Kidney (tissue), 14 donors: Measurements from ENCODE around the gene RAD51B. TPM values are rescaled to one million over a fixed set of nuclear protein-coding genes. Genes with fewer than 3 reads are reported as not detected.

Experiments used
- DNase-seq, 5 donors: peaks; one replicate each; pipeline ENCODE4 v3.0.0-alpha.2; 2013 to 2020
- FAIRE-seq: peaks from 2 replicates; lab custom pipeline; 2012; peaks lifted over from hg19 to GRCh38; lab: Jason Lieb, UNC
- H3K27ac ChIP-seq, 2 donors: one replicate each; pipeline ENCODE4 v1.7.0; 2013; ENCODE audit warnings: low read depth in 2 of 2, low read length in 2 of 2, inconsistent platforms in 1 of 2
- H3K27me3 ChIP-seq: one replicate; pipeline ENCODE4 v1.7.1; 2013; ENCODE audit warnings: low read length, inconsistent platforms; ENCODE audit not compliant: control insufficient read depth, insufficient read depth
- H3K36me3 ChIP-seq, 3 donors: one replicate each; pipeline versions ENCODE4 v1.7.0 to v1.7.1; 2013; ENCODE audit warnings: low read length in 3 of 3, control low read depth in 1 of 3, inconsistent platforms in 1 of 3; ENCODE audit not compliant: insufficient read depth in 3 of 3, control insufficient read depth in 2 of 3
- H3K4me1 ChIP-seq, 3 donors: one replicate each; pipeline versions ENCODE4 v1.7.0 to v1.7.1; 2013; ENCODE audit warnings: low read length in 3 of 3, inconsistent platforms in 1 of 3, low read depth in 1 of 3; ENCODE audit not compliant: control insufficient read depth in 2 of 3, insufficient read depth in 2 of 3
- H3K4me3 ChIP-seq, 3 donors: one replicate each; pipeline versions ENCODE4 v1.7.0 to v1.8.1; 2013; ENCODE audit warnings: low read length in 3 of 3, control low read depth in 1 of 3, inconsistent platforms in 1 of 3
- H3K9ac ChIP-seq, 3 donors: one replicate each; pipeline versions ENCODE4 v1.7.0 to v1.7.1; 2013; ENCODE audit warnings: low read length in 3 of 3, control low read depth in 1 of 3, inconsistent platforms in 1 of 3
- H3K9me3 ChIP-seq, 3 donors: one replicate each; pipeline versions ENCODE4 v1.7.0 to v1.7.1; 2013; ENCODE audit warnings: low read length in 3 of 3, control low read depth in 1 of 3, inconsistent platforms in 1 of 3; ENCODE audit not compliant: control insufficient read depth in 2 of 3, insufficient read depth in 1 of 3
- intact Hi-C: fragments of 100-400 bp; cut with DNase I; formaldehyde crosslinking; loops from one replicate; pipeline ENCODE4 v1.11.1; 2022
- polyA plus RNA-seq: library from polyadenylated mRNA; stranded (reverse); fragments of 350-450 nt; fragmentation: Illumina TruSeq; extraction: RNeasy Lipid Tissue Mini Kit (QIAGEN cat#74804); gene quantifications from one replicate; pipeline ENCODE4 v1.2.3, GENCODE V29; 2014; ENCODE audit warnings: low read depth, low replicate concordance; ENCODE audit not compliant: insufficient read depth
- total RNA-seq: library from RNA; stranded (reverse); fragmentation: NEBNext Ultra II Directional; extraction: Animal tissue kit (Norgen Biotek cat#: 25700); gene quantifications from one replicate; pipeline ENCODE4 v1.2.1, GENCODE V29; 2021
- TF ChIP-seq, protein P1 (sequence below): IDR thresholded peaks from 3 replicates; pipeline ENCODE4 v1.5.1; 2012; ENCODE audit warnings: mild to moderate bottlenecking, moderate library complexity, borderline replicate concordance; ENCODE audit not compliant: insufficient read depth; ENCODE audit errors: extremely low read depth
- donor health status: control.
- donor health status: control.
- donor health status: control.
- donor health status: control.
- donor health status: control.
- donor health status: DM: yes; HTN: yes; CAD: no.
- donor health status: Normal renal cell carcinoma (clear cell type).

The RAD51B gene
- total and polyA plus RNA-seq, 2 donors from 2014 or later, result 6.9 to 18.0 TPM

DNA sequence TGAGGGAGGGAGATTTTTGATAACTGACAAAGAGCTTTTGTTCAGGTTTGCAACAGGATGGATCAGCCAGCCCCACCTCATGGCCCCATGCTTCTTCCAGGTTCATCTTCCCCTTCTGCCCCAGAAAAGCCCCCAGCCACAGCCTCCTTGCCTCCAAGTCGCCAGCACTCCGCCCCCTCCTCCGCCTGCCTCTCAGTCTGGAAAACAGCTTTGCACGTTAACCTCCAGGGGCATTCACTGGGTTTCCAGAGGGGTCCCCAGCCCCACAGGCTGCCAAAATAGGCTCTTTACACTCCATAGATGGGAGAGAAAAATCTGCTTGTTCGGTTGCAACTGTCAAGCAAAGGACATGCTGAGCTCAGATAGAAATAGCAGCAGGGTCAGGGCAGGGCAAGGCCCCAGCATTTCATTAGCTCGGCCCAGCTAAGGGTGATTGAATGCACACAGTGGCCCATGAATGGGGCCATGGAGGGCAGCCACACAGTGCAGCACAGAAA lies 719.7 kb downstream of the RAD51B start:
- no peaks in the 10 kb centered on the region for H3K27me3 ChIP-seq
- no peak overlapping the region for H3K9ac ChIP-seq
- TF ChIP-seq, protein P1, sequence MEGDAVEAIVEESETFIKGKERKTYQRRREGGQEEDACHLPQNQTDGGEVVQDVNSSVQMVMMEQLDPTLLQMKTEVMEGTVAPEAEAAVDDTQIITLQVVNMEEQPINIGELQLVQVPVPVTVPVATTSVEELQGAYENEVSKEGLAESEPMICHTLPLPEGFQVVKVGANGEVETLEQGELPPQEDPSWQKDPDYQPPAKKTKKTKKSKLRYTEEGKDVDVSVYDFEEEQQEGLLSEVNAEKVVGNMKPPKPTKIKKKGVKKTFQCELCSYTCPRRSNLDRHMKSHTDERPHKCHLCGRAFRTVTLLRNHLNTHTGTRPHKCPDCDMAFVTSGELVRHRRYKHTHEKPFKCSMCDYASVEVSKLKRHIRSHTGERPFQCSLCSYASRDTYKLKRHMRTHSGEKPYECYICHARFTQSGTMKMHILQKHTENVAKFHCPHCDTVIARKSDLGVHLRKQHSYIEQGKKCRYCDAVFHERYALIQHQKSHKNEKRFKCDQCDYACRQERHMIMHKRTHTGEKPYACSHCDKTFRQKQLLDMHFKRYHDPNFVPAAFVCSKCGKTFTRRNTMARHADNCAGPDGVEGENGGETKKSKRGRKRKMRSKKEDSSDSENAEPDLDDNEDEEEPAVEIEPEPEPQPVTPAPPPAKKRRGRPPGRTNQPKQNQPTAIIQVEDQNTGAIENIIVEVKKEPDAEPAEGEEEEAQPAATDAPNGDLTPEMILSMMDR, result no peak
- FAIRE-seq, result no peak
- no peak overlapping the region for H3K27ac ChIP-seq
- no peak overlapping the region for H3K4me3 ChIP-seq
- intact Hi-C loops, result no loop called here
- DNase-seq, result peak in 3 of 5 donors; percentile 60 to 89 (median 77)
- H3K36me3 ChIP-seq, result no peaks in the 10 kb centered on the region
- H3K9me3 ChIP-seq, result no peaks in the 10 kb centered on the region
- H3K4me1 ChIP-seq, result peaks cover 5 to 9% (median 6%) of the 10 kb centered on the region in 3 donors

DNA sequence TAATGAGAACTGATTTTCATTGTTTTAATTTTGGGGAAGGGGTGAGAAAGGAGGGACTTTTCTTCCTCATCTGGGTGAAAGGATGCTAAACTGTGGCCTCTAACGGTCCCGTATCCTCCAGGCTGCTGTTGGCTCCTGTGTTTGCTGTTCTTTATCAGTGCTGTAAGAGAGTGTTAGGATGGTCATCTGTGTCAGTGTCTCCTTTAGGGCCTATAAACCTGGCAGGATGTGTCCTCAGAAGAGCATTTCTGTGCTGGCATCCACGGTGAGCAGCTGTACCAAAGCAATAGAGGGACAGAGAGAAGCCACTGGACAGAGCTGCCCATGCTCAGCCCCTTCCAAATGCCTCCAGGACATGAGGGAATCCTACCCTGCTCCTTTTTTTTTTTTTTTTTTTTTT lies 720.2 kb downstream of the RAD51B start:
- Histone ChIP-seq H3K4me3 (no peak overlapping the region), H3K27ac (no peak overlapping the region), H3K27me3 (no peaks in the 10 kb centered on the region), H3K9me3 (no peaks in the 10 kb centered on the region), H3K9ac (no peak overlapping the region), H3K36me3 (no peaks in the 10 kb centered on the region), H3K4me1 (peaks cover 5 to 9% (median 8%) of the 10 kb centered on the region in 3 donors)
- TF ChIP-seq, protein P1, result no peak
- intact Hi-C loops, result loop anchor here (10.0 kb wide), 1 partner anchor 255 kb away; the partner anchor contains the start of gene ZFP36L1
- FAIRE-seq (no peak), DNase-seq (no peak)

DNA sequence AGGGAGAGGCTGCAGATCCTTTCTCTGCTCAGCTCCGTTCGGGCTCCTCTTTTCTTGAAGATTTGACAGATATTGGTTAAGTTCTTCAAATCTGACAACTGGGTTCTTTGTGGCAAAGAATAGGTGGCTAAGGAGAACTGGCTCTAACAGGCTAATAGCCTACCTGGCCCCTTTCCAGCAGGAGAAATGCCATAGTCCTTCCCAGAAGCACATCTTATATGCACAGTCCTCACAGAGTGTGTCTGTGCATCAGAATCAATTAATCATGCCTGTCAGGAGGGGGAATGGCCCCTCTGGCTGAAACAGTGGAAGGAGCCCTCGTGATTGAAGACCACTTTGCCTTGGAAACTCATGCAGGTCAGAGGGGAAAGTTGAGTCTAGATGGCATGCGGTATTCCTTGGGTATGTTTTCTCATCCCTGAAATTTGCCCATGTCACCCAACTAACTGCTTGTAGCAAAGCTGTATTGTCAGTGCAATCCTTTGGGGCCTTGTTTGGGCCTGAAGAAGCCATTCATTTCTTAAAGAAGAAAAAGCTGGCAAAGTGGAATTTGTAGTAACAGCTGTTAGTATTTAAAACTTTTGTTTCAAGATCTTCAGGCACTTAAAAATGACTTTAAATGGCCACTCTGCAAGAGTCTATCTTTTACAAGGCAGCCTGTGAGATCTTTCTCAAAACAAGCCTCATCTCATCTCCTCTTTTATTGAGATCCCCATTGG lies 721.8 kb downstream of the RAD51B start:
- Histone ChIP-seq H3K9me3 (no peaks in the 10 kb centered on the region), H3K9ac (no peak overlapping the region), H3K4me3 (no peak overlapping the region), H3K4me1 (peaks cover 5 to 19% (median 9%) of the 10 kb centered on the region in 3 donors), H3K27ac (no peak overlapping the region), H3K27me3 (no peaks in the 10 kb centered on the region), H3K36me3 (no peaks in the 10 kb centered on the region)
- TF ChIP-seq, protein P1, result no peak
- no peak for FAIRE-seq
- peak in 1 of 5 donors; percentile 35 for DNase-seq
- intact Hi-C loops, result loop anchor here (10.0 kb wide), 1 partner anchor 253 kb away; the partner anchor contains the start of gene ZFP36L1
